H9 (cell line): ENCODE measurements around the gene ZCCHC7. TPM values are rescaled to one million over a fixed set of nuclear protein-coding genes. Genes with fewer than 3 reads are reported as not detected.

Source experiments
- DNase-seq: peaks from one replicate; pipeline ENCODE4 v3.0.0-alpha.2; 2017
- H2AFZ ChIP-seq: one replicate; pipeline ENCODE4 v1.6.1; 2013; ENCODE audit warnings: mild to moderate bottlenecking, low read length, control low read depth, moderate library complexity
- H2AK5ac ChIP-seq: 2 replicates; pipeline ENCODE4 v1.6.1; 2013; ENCODE audit warnings: low read length, control low read depth, mixed read lengths; ENCODE audit not compliant: insufficient read length
- H2BK120ac ChIP-seq: one replicate; pipeline ENCODE4 v1.6.1; 2013; ENCODE audit warnings: low read depth, mild to moderate bottlenecking, low read length, control low read depth, inconsistent platforms; ENCODE audit not compliant: poor library complexity, severe bottlenecking
- H2BK12ac ChIP-seq: 2 replicates; pipeline ENCODE4 v1.6.1; 2013; ENCODE audit warnings: low read length, control low read depth, mixed read lengths, low read depth; ENCODE audit not compliant: insufficient read length
- H2BK15ac ChIP-seq: 2 replicates; pipeline ENCODE4 v1.6.1; 2013; ENCODE audit warnings: low read depth, low read length, control low read depth
- H2BK20ac ChIP-seq: one replicate; pipeline ENCODE4 v1.6.1; 2013; ENCODE audit warnings: low read depth, mild to moderate bottlenecking, low read length, control low read depth, inconsistent platforms; ENCODE audit not compliant: poor library complexity, severe bottlenecking
- H2BK5ac ChIP-seq: 2 replicates; pipeline ENCODE4 v1.6.1; 2013; ENCODE audit warnings: low read length, control low read depth, mixed read lengths; ENCODE audit not compliant: insufficient read length
- H3K14ac ChIP-seq: 2 replicates; pipeline ENCODE4 v1.6.1; 2013; ENCODE audit warnings: low read length, control low read depth; ENCODE audit not compliant: insufficient read depth
- H3K18ac ChIP-seq: 2 replicates; pipeline ENCODE4 v1.6.1; 2013; ENCODE audit warnings: low read depth, mild to moderate bottlenecking, mixed read lengths, low read length, control low read depth; ENCODE audit not compliant: insufficient read length
- H3K23ac ChIP-seq: 2 replicates; pipeline ENCODE4 v1.6.1; 2013; ENCODE audit warnings: low read length, control low read depth, mixed read lengths, low read depth; ENCODE audit not compliant: insufficient read length
- H3K23me2 ChIP-seq: 2 replicates; pipeline ENCODE4 v1.6.1; 2013; ENCODE audit warnings: low read depth, mild to moderate bottlenecking, mixed read lengths, low read length, control low read depth; ENCODE audit not compliant: insufficient read length, poor library complexity, severe bottlenecking
- H3K27ac ChIP-seq: 2 replicates; pipeline ENCODE4 v1.5.1; 2013; ENCODE audit warnings: low read length, control low read depth, mixed read lengths, low read depth; ENCODE audit not compliant: insufficient read length
- H3K27me3 ChIP-seq: 2 replicates; pipeline ENCODE4 v1.6.1; 2013; ENCODE audit warnings: low read length, control low read depth, inconsistent platforms; ENCODE audit not compliant: insufficient read depth
- H3K4ac ChIP-seq: 2 replicates; pipeline ENCODE4 v1.6.1; 2013; ENCODE audit warnings: low read depth, mild to moderate bottlenecking, control low read depth, inconsistent platforms, low read length, moderate library complexity
- H3K4me1 ChIP-seq: 2 replicates; pipeline ENCODE4 v1.6.1; 2013; ENCODE audit warnings: low read length, control low read depth, inconsistent platforms; ENCODE audit not compliant: insufficient read depth
- H3K4me2 ChIP-seq: 2 replicates; pipeline ENCODE4 v1.6.1; 2013; ENCODE audit warnings: low read length, control low read depth, mixed read lengths; ENCODE audit not compliant: insufficient read length, insufficient read depth
- H3K56ac ChIP-seq: 2 replicates; pipeline ENCODE4 v1.6.1; 2013; ENCODE audit warnings: low read depth, mild to moderate bottlenecking, mixed read lengths, low read length, control low read depth; ENCODE audit not compliant: insufficient read length
- H3K79me1 ChIP-seq: 2 replicates; pipeline ENCODE4 v1.6.1; 2013; ENCODE audit warnings: low read depth, mild to moderate bottlenecking, moderate library complexity, low read length, control low read depth, inconsistent platforms; ENCODE audit not compliant: insufficient read depth, poor library complexity, severe bottlenecking
- H3K79me2 ChIP-seq: 2 replicates; pipeline ENCODE4 v1.6.1; 2013; ENCODE audit warnings: low read length, control low read depth, inconsistent platforms; ENCODE audit not compliant: insufficient read depth
- H3K9ac ChIP-seq: 2 replicates; pipeline ENCODE4 v1.6.1; 2013; ENCODE audit warnings: low read length, control low read depth, mixed read lengths; ENCODE audit not compliant: insufficient read length; ENCODE audit errors: extremely low read depth
- H3K9me3 ChIP-seq: one replicate; pipeline ENCODE4 v1.6.1; 2013; ENCODE audit warnings: low read depth, low read length, inconsistent platforms; ENCODE audit not compliant: control insufficient read depth
- H3T11ph ChIP-seq: one replicate; pipeline ENCODE4 v1.6.1; 2013; ENCODE audit warnings: mild to moderate bottlenecking, low read length, control low read depth, inconsistent platforms
- H4K20me1 ChIP-seq: one replicate; pipeline ENCODE4 v1.6.1; 2013; ENCODE audit not compliant: control insufficient read depth, insufficient read length, insufficient read depth
- H4K5ac ChIP-seq: 2 replicates; pipeline ENCODE4 v1.6.1; 2013; ENCODE audit warnings: low read depth, mild to moderate bottlenecking, mixed read lengths, low read length, control low read depth; ENCODE audit not compliant: insufficient read length
- H4K8ac ChIP-seq: replicated peaks from 2 replicates; pipeline ENCODE4 v1.6.1; 2013; ENCODE audit warnings: low read length, control low read depth, mixed read lengths, low read depth; ENCODE audit not compliant: insufficient read length
- H4K91ac ChIP-seq: 2 replicates; pipeline ENCODE4 v1.6.1; 2013; ENCODE audit warnings: low read depth, mild to moderate bottlenecking, moderate library complexity, mixed read lengths, low read length, control low read depth; ENCODE audit not compliant: insufficient read length
- H3K27ac Mint-ChIP-seq, 3 experiments: 2 replicates in 2 of 3; 3 replicates in 1 of 3; pipeline ENCODE4 v1.8.0; 2020 to 2021; ENCODE audit warnings: mixed read lengths in 3 of 3, mild to moderate bottlenecking in 1 of 3, moderate library complexity in 1 of 3
- H3K27me3 Mint-ChIP-seq: 2 replicates; pipeline ENCODE4 v1.8.0; 2021; ENCODE audit warnings: low read depth, mild to moderate bottlenecking, moderate library complexity, mixed read lengths
- H3K36me3 Mint-ChIP-seq, 3 experiments: 2 replicates in 2 of 3; 3 replicates in 1 of 3; pipeline ENCODE4 v1.8.0; 2020 to 2021; ENCODE audit warnings: low read depth in 3 of 3, mixed read lengths in 3 of 3; ENCODE audit not compliant: insufficient read depth in 1 of 3
- H3K4me1 Mint-ChIP-seq, 2 experiments: 2 replicates each; pipeline ENCODE4 v1.8.0; 2020; ENCODE audit warnings: mixed read lengths in 2 of 2
- H3K4me3 Mint-ChIP-seq, 2 experiments: 2 replicates in 1 of 2; 3 replicates in 1 of 2; pipeline ENCODE4 v1.8.0; 2020 to 2021; ENCODE audit warnings: mild to moderate bottlenecking in 2 of 2, mixed read lengths in 2 of 2, moderate library complexity in 1 of 2
- H3K9me3 Mint-ChIP-seq, 2 experiments: 2 replicates in 1 of 2; 3 replicates in 1 of 2; pipeline ENCODE4 v1.8.0; 2020; ENCODE audit warnings: mild to moderate bottlenecking in 2 of 2, mixed read lengths in 2 of 2, moderate library complexity in 1 of 2
- CTCF ChIP-seq: fragments of 200-600 bp; sonication (generic); conservative IDR thresholded peaks from 3 replicates; pipeline ENCODE4 v1.8.0; 2021; ENCODE audit warnings: antibody characterized with exemption, mild to moderate bottlenecking
- WGBS: extraction: QIAGEN DNeasy Blood & Tissue Kit; methylation state at CpG from one replicate; pipeline ENCODE4 v1.1.7; 2013; ENCODE audit warnings: missing lambda C conversion rate, low lambda C conversion rate, mixed read lengths; ENCODE audit not compliant: insufficient read length; ENCODE audit errors: extremely low coverage; 5-methylcytosine and 5-hydroxymethylcytosine counted together
- total RNA-seq: library from RNA; stranded (reverse); gene quantifications from 2 replicates; pipeline ENCODE4 v1.2.1, GENCODE V29; 2021

ZCCHC7 gene
- total RNA-seq, 1 experiment from 2014 or later, result 20.3 TPM

- WGBS, result no CpG with 5 or more reads among the region's 10 CpGs
- no peak overlapping the region for H3K27ac ChIP-seq
- no peaks in the 10 kb centered on the region for H3K9me3 ChIP-seq
- no peaks in the 10 kb centered on the region for H3K4me1 ChIP-seq
- H3K14ac ChIP-seq, result no peak overlapping the region
- H2BK120ac ChIP-seq, result no peak overlapping the region
- no peak for DNase-seq
- no peak overlapping the region for H2AK5ac ChIP-seq
- no peak overlapping the region for H3K56ac ChIP-seq
- Mint-ChIP-seq H3K4me3 (no peak overlapping the region), H3K36me3 (peaks cover 0 to 3% (median 0%) of the 10 kb centered on the region in 3 experiments; a peak in 1 of 7 replicates), H3K27me3 (no peaks in the 10 kb centered on the region), H3K9me3 (no peaks in the 10 kb centered on the region), H3K27ac (no peak overlapping the region), H3K4me1 (peaks cover 3% of the 10 kb centered on the region in 2 experiments; a peak in 1 of 4 replicates)
- no peak overlapping the region for H2BK12ac ChIP-seq
- no peak overlapping the region for H2AFZ ChIP-seq
- no peak overlapping the region for H3K23ac ChIP-seq
- H3K27me3 ChIP-seq, result no peaks in the 10 kb centered on the region
- no peak overlapping the region for H2BK15ac ChIP-seq
- no peak overlapping the region for H3K4ac ChIP-seq
- no peak overlapping the region for H4K91ac ChIP-seq
- H3K79me2 ChIP-seq, result no peaks in the 10 kb centered on the region
- H4K5ac ChIP-seq, result no peak overlapping the region
- H3T11ph ChIP-seq, result no peak overlapping the region
- no peak overlapping the region for H3K9ac ChIP-seq
- no peak overlapping the region for H2BK5ac ChIP-seq
- no peak for TF ChIP-seq CTCF
- no peaks in the 10 kb centered on the region for H3K79me1 ChIP-seq
- H3K4me2 ChIP-seq, result no peak overlapping the region
- H3K18ac ChIP-seq, result no peak overlapping the region
- H4K20me1 ChIP-seq, result no peaks in the 10 kb centered on the region
- H3K23me2 ChIP-seq, result no peaks in the 10 kb centered on the region
- no peak overlapping the region for H2BK20ac ChIP-seq
- H4K8ac ChIP-seq, result no peak overlapping the region
These were observed 266.6 kb downstream of the ZCCHC7 start for GRCh38 chr9:37386988-37387387.
